Astrocyte of the hippocampus (primary cell): Measurements from ENCODE around the gene SNX24.
"Not testable (repeated sequence)": the region's sequence is repeated elsewhere in the genome, so short reads cannot be mapped to it uniquely, and the experiment has no call there.

Experiments
- DNase-seq: peaks from one replicate; pipeline ENCODE4 v3.0.0; 2011; ENCODE audit warnings: low read depth, low spot score

SNX24 gene, protein sequence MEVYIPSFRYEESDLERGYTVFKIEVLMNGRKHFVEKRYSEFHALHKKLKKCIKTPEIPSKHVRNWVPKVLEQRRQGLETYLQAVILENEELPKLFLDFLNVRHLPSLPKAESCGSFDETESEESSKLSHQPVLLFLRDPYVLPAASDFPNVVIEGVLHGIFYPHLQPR

DNA sequence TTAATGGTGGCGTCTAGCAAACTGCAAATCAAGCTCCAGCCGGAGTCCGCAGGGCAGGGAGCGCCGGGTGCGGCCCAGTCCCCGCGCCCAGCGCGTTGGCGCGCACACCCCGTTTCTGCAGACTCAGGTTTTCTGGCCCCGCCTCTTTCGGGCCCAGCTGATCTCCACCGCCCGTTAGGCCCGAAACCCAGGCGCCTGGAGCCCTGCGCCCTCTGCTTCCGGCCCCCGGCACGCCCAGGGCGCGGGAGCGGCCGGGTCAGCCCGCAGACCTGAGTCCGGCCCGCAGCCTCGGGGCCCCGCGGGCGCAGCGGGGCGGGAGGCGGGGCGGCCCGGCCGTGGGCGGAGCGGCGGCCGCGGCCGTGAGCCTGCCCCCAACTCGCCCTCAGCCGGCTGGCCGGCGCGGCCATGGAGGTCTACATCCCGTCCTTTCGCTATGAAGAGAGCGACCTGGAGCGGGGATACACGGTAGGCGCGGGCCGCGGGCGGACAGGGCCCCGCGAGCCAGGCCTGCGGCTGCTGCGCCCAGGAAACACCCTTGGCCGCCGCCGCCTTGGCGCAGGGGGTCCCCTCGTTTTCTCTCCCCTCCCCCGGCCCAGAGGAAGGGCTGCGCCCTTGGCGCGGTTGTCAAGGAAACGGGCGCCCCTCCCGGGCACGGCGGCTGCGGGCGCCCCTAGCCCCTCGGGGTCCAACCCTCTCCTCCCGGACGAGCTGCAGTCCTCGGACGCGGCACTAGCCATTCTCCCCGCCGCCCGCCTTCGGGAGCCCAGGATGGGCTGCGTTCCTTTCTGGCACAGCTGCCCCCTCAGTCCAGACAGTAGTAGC, at the start of gene SNX24:
SNX24 (plus strand) TSS at position 385 of the 822 bp plus-strand sequence; CDS start at position 406, 21 bp downstream.
- DNase-seq = peak; percentile 87

DNA sequence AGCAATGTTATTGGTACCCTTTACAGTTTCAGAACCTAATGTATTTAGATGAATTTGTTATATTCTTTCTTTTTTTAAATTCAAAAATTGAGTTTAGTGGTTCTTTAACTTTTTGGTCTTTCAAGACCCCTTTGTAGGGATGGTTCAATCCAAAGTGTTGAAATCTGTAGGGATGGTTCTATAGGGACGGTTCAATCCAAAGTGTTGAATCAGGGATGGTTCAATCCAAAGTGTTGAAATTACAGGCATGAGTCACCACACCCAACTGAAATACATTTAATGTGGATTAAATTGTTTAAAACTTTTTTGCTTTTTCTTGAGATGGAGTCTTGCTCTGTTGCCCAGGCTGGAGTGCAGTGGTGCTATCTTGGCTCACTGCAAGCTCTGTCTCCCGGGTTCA, 39.9 kb upstream of the SNX24 start:
- no peak for DNase-seq

DNA sequence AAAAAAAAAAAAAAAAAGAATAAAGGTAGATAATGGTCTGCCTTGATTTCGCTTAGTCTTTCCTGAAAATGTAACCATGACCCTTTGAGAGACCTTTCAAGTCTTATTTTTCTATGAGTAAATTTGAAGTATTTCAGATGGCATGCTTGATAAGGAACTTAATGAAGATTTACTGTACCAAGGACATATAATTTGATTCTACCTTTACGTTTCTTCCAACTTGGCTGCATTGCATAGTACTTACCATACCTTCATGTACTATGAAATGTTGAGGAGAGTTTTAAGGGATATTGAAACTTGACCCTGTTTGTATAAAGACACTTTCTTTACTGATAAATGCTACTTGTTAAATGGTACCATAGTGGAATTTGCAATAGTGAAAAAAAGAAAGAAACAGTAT, 35.0 kb upstream of the SNX24 start:
- no peak for DNase-seq

DNA sequence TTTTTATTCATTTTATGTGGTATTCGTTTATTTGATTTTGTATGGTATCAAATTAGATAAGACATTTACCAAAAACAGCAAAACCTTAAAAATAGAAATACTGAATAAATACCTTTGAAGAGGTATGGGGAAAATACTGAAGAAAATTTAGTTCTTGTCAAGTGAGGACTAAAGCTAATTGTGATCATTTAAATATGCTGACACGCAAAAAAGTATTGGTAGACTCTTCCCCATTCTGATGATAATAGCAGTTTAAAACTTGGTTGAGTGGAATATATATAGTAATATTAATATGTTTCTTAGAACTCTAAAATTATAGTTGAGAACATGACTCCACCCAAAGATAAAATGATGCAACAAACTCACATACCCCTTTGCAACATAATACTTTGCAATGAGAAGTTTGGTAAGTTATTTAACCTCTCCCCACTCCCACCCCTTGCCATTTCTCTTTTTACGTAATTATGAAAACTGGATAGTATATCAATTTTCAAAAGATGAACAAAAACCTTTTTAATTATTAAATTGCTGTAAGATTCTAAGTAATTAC, 30.1 kb upstream of the SNX24 start:
- DNase-seq = no peak

DNA sequence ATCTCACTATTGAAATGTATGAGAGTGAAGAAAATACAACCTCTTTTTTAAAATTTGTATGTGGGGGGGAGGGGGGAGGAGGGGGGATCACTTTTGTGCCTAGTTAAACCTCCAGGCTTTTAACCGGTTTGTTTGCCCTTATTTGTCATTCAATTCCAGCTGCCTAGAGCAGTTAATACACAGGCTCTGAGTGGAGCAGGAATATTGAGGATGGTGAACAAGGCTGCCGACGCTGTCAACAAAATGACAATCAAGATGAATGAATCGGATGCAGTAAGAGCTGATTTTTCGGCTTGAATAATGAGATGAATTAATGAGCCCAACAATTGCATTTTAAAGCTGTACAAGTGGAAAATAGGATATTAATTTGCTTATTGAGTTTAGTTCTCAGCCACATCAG, 28.7 kb upstream of the SNX24 start:
- no peak for DNase-seq

DNA sequence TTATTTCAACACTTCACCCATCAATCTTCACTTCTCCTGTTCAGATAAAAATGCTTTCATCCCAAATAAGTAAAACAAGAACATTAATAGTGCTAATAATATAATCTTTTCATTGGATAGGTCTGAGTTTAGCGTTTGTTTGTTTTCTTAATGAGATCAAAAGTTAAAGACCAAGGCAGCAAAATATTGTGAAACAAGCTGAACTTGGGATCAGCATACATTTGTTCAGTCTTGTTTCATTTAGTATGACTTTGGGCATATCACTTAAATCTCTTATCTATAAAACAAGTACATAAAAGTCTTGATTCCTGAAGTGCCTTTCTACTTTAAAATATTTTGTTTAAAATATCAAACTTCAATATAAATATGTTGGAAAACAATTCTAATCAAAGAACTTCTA, 13.4 kb upstream of the SNX24 start:
- no peak for DNase-seq

DNA sequence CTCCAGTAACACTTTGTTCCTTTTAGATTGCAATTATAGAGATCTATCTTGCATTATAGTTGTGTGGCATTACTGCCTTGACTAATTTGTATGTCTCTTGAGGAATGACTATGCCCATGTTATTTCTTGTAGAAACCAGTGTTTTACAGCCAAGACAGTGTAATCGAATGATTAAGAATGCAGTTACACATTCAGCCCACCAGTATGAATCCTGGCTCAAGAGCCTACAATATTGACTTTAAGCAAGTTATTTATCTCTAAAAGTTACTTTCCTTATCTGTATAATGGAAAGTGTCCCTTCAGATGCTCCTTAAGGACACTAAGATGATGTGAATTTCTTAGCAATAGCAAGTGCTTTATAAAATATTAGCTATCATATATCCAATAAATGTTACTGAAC, 9.7 kb upstream of the SNX24 start:
- no peak for DNase-seq

DNA sequence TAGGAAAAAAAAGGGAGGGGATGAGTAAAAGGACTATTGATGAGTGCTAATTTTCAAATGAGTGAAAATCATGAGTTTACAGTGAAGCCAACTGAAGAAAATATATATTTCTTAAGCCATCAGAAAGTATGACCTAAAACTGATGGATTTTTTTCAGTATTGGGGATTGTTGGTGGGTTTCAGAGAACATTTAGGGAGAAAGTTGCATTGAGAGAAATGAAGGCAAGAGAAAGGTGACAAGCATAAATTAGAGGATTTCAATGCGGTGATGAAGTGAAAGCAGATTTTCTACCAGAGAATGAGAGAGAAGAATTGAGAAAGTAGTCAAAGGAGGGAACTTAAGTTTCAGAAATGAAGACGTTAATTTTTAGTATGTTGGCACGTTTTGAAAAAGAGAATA, 8.5 kb upstream of the SNX24 start:
- no peak for DNase-seq

DNA sequence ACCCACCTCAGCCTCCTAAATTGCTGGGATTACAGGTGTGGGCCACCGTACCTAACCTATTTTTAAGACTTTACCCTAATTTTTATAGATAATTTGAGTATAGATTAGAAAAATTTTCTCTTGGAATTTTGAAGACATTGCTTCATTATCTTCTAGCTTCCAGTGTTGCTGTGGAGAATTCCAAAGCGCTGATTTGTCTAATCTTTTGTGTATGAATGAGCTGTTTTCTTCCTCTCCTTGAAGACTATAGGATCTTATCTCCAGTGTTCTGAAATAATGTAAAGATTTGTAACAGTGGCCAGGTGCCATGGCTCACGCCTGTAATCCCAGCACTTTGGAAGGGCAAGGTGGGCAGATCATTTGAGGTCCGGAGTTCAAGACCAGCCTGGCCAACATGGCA, 5.7 kb upstream of the SNX24 start:
- no peak for DNase-seq

DNA sequence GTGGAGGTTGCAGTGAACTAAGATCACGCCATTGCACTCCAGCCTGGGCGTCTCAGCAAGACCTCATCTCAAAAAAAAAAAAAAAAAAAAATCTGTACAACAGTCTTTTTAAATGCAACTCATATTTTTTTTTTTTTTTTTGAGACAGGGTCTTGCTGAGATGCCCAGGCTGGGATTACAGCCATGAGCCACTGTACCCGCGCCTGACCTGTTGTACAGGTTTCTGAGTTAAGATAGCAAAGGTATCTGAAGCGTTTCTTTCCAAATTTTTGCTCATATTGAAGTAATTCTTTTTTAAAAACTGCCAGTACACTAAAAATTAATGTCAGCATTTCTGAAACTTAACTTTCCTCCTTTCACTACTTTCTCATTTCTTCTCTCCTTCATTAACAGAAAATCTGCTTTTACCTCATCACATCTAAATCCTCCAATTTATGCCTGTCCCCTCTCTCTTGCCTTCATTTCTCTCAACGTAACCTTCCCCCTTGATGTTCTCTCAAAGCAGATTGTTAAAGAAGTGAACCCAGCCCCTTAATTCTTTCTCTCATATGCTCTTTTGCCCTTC, 3.3 kb upstream of the SNX24 start:
- no peak for DNase-seq

DNA sequence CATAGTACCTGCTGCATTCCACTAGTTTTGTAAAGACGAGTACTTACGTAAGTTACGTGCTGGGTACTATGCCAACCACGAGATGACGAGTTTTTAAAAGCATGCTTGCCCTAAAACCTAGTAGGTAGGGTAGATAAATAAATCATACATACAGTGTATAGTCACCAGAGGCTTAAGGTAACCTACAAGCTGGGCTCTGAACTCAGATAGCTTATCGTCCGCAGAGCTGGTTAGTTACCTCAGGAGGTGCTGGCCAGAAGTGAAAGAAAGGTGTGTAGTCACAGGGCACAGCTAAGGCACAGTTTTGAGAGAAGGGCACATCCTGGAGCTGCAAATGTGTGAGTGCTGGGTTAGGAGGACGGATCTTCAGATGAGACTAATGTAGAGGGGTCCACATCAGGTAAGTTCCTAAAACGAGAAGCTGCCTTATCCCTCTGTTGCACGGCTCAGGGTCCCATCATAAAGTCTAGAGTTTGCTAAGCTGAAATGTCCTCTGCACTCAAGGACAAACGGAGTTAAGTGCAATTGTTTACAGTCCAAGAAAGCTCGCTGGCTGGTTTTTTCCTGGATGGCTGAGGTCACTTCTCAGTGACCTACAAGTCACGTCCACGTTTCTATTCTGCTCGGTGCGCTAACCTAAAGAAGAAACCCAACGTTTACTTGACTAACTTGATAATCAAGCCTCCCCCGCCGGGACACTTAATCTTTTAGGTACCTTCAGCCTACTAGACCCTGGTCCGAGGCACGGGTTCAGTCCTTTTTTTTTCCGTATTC, 1.1 kb upstream of the SNX24 start:
- DNase-seq = peak; percentile 1

DNA sequence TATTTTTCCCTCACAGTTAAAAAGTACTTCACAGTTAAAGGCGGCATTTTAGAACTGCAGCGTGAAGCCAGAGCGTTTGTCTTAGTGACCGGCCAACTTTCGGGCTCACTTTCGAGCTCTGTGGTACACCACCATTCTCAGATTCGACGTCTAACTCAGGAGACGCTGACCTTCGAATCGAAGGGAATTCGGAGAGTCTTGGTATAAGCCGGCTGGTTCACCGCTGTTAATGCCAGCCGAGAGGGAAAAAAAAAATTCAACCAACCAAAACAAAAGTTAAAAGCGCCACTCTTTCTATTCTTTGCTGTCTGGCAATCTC, 544 bp upstream of the SNX24 start:
- no peak for DNase-seq

DNA sequence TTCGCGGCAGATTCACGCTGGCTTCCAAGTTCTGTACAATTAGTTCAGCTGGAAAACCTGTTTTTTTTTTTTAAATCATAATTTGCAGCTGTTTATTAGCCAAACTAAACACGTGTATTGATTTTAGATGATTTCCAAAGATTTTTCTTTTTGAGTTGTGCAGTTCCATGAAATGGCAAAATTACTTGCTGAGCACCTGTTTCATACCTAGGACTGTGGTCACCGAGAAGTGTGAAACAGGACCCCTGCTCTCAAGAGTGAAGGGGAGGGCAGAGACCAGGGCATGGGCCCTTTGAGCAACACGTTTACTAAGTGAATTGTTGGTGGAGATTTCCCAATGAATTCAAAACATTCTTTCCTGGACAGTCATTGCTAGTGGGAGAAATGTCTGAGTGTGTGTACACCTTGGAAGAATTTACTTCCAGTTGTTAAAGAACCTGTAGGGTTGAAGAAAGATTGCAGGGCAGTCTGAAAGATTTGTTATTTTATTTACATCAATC, 688 bp downstream of the SNX24 start:
- peak; percentile 75 for DNase-seq

DNA sequence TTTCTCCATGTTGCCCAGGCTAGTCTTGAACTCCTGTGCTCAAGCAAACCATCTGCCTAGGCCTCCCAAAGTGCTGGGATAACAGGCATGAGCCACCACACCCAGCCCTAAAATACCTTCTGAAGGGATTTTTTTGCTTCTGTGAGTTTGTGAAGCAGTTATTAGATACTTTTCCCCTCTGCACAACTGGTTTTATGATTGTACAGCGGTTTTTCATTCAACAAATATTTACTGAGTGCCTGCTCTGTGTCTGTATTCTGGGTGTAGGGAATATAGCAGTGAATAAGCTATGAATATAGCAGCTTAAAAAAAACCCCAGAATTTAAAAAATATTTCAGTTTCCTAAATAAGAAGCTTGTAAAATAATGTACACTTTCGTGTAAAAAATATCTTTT, 2.3 kb downstream of the SNX24 start:
- DNase-seq = no peak

DNA sequence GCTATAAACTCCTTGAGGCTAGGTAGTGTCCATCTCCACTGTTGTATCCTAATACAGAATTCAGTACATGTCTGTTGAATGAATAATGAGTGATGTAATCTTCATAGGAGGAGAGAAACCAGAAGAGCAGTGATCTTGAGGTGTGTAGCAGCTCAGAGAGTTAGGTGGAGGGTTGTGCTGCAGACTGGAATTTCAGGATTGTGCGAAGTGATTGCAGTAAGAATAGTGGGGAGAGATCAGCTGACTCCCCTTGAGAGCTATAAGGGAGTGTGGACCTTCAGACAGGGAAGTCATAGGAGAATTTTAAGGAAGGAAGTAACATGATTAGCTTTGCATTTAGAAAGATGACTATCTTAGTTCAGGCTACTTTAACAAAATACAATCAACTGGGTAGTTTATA, 4.4 kb downstream of the SNX24 start:
- DNase-seq = peak; percentile 14

DNA sequence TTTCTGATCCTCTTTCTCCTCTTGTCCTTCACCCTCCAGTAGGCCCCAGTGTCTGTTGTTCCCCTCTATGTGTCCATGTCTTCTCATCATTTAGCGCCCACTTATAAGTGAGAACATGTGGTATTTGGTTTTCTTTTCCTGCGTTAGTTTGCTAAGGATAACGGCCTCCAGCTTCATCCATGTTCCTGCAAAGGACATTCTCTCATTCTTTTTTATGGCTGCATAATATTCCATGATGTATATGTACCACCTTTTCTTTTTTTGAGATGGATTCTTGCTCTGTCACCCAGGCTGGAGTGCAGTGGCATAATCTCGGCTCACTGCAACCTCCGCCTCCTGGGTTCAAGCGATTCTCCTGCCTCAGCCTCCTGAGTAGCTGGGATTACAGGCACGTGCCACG, 12.1 kb downstream of the SNX24 start:
- not testable (repeated sequence) for DNase-seq

DNA sequence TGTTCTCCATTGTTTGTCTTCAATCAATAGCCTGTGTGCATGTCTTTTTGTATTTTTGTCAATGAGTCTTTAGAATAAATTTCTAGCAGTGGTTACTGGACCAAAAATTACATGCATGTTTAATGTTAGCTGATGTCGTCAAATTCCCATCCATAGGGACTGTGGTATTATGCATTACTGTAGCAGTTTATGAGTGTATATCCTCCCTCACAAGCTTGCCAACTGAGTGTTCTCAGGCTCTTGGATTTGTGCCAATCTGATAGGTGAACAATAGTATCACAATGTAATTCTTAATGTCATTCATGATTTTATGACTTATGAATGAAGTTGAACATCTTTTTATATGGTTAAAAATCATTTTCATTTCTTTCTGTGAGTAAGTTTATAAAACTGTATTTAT, 13.0 kb downstream of the SNX24 start:
- no peak for DNase-seq

DNA sequence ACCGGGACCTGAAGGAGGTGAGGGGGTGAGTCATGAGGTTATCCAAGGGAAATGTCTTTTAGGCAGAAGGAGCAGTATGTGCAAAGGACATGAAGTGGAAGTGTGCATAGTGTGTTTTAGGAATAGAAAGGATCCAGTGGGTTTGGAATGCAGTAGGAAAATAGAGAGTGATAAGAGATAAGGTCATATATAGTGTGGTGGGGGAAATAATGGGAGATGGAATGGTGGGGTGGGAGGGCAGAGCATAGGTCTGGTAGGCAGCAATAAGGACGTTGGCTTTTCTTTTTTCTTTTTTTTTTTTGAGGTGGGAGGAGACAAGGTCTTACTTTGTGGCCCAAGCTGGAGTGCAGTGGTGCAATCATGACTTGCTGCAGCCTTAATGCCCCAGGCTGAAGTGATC, 17.8 kb downstream of the SNX24 start:
- DNase-seq = no peak

DNA sequence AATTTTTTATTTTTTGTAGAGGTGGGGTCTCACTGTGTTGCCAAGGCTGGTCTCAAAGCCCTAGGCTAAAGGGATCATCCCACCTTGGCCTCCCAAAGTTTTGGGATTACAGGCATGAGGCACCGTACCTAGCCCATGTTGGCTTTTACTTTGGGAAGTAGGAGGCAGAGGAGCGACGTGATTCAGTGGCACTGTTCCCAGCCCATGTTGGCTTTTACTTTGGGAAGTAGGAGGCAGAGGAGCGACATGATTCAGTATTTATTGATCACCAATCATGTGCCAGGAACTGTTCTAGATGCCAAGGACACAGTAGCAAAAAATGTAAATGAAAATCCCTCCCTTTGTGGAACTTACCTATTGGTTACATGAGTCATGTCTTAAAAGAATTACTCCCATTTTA, 18.3 kb downstream of the SNX24 start:
- DNase-seq = no peak

DNA sequence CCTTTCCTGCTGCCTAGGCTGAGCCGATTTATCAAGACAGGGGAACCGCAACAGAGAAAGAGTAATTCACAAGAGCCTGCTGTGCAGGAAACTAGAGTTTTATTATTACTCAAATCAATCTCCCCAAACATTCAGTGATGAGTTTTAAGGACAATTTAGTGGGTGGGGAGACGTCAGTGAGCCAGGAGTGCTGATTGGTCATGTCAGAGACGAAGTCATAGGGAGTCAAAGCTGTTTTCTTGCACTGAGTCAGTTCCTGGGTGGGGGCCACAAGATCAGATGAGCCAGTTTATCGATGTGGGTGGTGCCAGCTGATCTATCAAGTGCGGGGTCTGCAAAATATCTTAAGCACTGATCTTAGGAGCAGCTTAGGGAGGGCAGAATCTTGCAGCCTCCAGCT, 19.0 kb downstream of the SNX24 start:
- DNase-seq = no peak

DNA sequence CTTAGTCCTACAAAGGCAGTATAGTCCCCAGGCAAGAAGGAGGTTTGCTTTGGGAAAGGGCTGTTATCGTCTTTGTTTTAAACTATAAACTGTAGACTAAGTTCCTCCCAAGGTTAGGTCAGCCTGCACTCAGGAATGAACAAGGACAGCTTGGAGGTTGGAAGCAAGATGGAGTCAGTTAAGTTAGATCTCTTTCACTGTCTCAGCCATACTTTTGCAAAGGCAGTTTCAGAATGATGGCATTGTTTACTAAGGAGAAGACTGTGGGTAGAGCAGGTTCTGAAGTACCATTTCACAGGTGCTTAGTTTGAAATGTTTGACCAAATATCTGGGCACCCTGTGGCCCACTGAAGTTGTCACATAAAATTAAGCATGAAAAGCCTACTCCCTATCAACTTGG, 19.4 kb downstream of the SNX24 start:
- no peak for DNase-seq

DNA sequence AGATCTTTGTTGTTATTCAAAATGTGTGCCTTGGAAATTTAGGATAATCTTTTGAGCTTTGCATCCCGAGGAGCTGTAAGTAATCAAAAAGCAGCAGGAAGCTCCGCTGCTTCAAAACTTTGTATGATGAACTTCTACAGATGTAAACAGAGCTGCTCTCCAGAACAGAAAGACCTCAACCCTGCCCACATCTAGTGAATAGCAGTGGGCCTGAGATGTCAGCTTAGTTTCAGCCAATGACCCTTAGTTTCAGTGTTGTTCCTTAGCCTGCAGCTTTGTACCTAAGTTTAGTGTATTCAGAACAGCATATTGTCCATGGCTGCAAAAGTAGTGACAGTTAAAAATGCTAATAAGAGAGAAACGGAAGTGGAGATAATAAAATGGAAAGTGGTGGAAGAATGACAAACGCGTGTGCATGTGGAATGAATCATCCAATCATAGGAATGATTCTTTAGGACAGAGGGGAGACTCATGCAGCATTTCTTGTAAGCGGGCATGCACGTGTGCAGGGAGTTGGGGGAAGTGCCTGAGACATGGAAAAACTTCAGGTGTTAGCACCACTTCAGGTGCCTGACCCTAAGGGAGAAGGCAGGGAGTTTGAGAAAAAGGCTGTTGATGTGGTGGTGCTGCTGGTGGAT, 24.9 kb downstream of the SNX24 start:
- DNase-seq = peak; percentile 40
